Hepatocyte (in vitro differentiated cells): ENCODE data around the gene SNX2.

ENCODE experiments used
- EZH2 ChIP-seq: fragments of 200-600 bp; sonication (generic); IDR thresholded peaks from 2 replicates; pipeline ENCODE4 v1.6.1; 2016; ENCODE audit warnings: antibody characterized with exemption, mild to moderate bottlenecking, borderline replicate concordance
- TF ChIP-seq, protein P1 (sequence below): fragments of 200-600 bp; sonication (generic); IDR thresholded peaks from 2 replicates; pipeline ENCODE4 v1.5.1; 2016; ENCODE audit warnings: antibody characterized with exemption, mild to moderate bottlenecking; ENCODE audit not compliant: poor library complexity

DNA sequence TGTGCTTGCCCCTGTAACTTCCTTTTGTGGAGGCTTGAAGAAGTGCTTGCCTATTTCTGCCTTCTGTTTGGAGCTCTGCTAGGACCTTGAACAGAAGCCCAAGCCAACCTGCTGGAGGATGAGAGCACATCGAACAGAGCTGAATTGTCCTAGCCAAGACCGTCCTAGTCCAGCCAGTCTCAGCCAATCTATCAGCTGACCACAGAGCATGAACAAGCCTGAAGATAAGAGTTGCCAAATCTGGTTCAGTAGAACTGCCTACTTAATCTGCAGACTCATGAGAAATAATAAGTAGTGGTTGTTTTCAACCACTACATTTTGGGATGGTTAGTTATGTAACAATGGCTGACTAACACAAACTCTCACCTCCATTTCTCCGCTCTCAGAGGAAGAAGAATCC is 4.4 kb upstream of the SNX2 start:
- TF ChIP-seq, protein P1, sequence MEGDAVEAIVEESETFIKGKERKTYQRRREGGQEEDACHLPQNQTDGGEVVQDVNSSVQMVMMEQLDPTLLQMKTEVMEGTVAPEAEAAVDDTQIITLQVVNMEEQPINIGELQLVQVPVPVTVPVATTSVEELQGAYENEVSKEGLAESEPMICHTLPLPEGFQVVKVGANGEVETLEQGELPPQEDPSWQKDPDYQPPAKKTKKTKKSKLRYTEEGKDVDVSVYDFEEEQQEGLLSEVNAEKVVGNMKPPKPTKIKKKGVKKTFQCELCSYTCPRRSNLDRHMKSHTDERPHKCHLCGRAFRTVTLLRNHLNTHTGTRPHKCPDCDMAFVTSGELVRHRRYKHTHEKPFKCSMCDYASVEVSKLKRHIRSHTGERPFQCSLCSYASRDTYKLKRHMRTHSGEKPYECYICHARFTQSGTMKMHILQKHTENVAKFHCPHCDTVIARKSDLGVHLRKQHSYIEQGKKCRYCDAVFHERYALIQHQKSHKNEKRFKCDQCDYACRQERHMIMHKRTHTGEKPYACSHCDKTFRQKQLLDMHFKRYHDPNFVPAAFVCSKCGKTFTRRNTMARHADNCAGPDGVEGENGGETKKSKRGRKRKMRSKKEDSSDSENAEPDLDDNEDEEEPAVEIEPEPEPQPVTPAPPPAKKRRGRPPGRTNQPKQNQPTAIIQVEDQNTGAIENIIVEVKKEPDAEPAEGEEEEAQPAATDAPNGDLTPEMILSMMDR: no peak
- no peak for TF ChIP-seq EZH2
